Fibroblast of lung (primary cell): ENCODE data around the gene SEC14L6. TPM values are rescaled to one million over a fixed set of nuclear protein-coding genes. Genes with fewer than 3 reads are reported as not detected.
"Not testable (repeated sequence)": the region's sequence is repeated elsewhere in the genome, so short reads cannot be mapped to it uniquely, and the experiment has no call there.

Experiments
- DNase-seq, 2 donors: peaks; one replicate each; pipeline versions ENCODE4 v3.0.0 to v3.0.0-alpha.2; 2010; ENCODE audit warnings: low read depth in 2 of 2
- H2AFZ ChIP-seq: 2 replicates; pipeline ENCODE4 v1.5.1; 2012; ENCODE audit warnings: low read length, control low read depth, inconsistent platforms
- H3K27ac ChIP-seq: 2 replicates; pipeline ENCODE4 v1.5.1; 2011; ENCODE audit warnings: low read length, control low read depth; ENCODE audit not compliant: insufficient read depth
- H3K27me3 ChIP-seq: 2 replicates; pipeline ENCODE4 v1.5.1; 2011; ENCODE audit warnings: mild to moderate bottlenecking, low read length; ENCODE audit not compliant: control insufficient read depth, insufficient read depth
- H3K36me3 ChIP-seq: 2 replicates; pipeline ENCODE4 v1.5.1; 2011; ENCODE audit warnings: low read length; ENCODE audit not compliant: control insufficient read depth, insufficient read depth
- H3K4me1 ChIP-seq: 2 replicates; pipeline ENCODE4 v1.5.1; 2011; ENCODE audit warnings: low read length; ENCODE audit not compliant: control insufficient read depth, insufficient read depth; ENCODE audit errors: extremely low read depth
- H3K4me2 ChIP-seq: 2 replicates; pipeline ENCODE4 v1.5.1; 2011; ENCODE audit warnings: low read length, control low read depth; ENCODE audit not compliant: insufficient read depth; ENCODE audit errors: extremely low read depth
- H3K4me3 ChIP-seq, 4 experiments: fragments of 200-600 bp in 1 of 4; sonication (generic) in 1 of 4; replicated peaks in 1 of 4; 2 replicates each; pipeline ENCODE4 v1.5.1; 2011 to 2016; ENCODE audit warnings: low read length in 4 of 4, low read depth in 3 of 4, mild to moderate bottlenecking in 3 of 4, control low read depth in 2 of 4, inconsistent platforms in 1 of 4, mixed read lengths in 1 of 4; ENCODE audit not compliant: insufficient read depth in 1 of 4; ENCODE audit errors: control extremely low read depth in 1 of 4
- H3K79me2 ChIP-seq: 2 replicates; pipeline ENCODE4 v1.5.1; 2012; ENCODE audit warnings: mild to moderate bottlenecking, low read length, inconsistent platforms; ENCODE audit not compliant: control insufficient read depth, insufficient read depth
- H3K9ac ChIP-seq: 2 replicates; pipeline ENCODE4 v1.5.1; 2011; ENCODE audit warnings: mild to moderate bottlenecking, low read length, control low read depth; ENCODE audit not compliant: insufficient read depth
- H3K9me3 ChIP-seq: 2 replicates; pipeline ENCODE4 v1.5.1; 2012; ENCODE audit warnings: low read depth, low read length; ENCODE audit not compliant: control insufficient read depth, insufficient read depth
- H4K20me1 ChIP-seq: 2 replicates; pipeline ENCODE4 v1.5.1; 2011; ENCODE audit warnings: low read length; ENCODE audit not compliant: control insufficient read depth, insufficient read depth; ENCODE audit errors: extremely low read depth
- CTCF ChIP-seq, 2 donors: IDR thresholded peaks in 1 of 2; conservative IDR thresholded peaks in 1 of 2; 1 replicate in 1 of 2; 2 replicates in 1 of 2; pipeline ENCODE4 v1.5.1; 2011 to 2012; ENCODE audit warnings: low read length in 2 of 2, control low read depth in 1 of 2, inconsistent platforms in 1 of 2, low read depth in 1 of 2, mild to moderate bottlenecking in 1 of 2
- EZH2 ChIP-seq: IDR thresholded peaks from 2 replicates; pipeline ENCODE4 v1.5.1; 2012; ENCODE audit warnings: low read length, control low read depth, mild to moderate bottlenecking; ENCODE audit errors: missing control alignments
- polyA minus RNA-seq: library from RNA; depleted of rRNA, polyadenylated mRNA; stranded (reverse); fragments of >200 nt; gene quantifications from 2 replicates; pipeline ENCODE4 v1.2.3, GENCODE V29; 2011; ENCODE audit warnings: low replicate concordance
- polyA plus RNA-seq, 2 donors: library from polyadenylated mRNA; depleted of rRNA in 1 of 2; stranded (reverse) in 1 of 2; unstranded in 1 of 2; fragments of >200 nt; gene quantifications; 2 replicates each; pipeline ENCODE4 v1.2.1, GENCODE V29; 2011 to 2012; ENCODE audit warnings: missing spikeins in 1 of 2
- total RNA-seq: library from RNA; depleted of rRNA; stranded (reverse); fragments of >200 nt; gene quantifications from 2 replicates; pipeline ENCODE4 v1.2.1, GENCODE V29; 2014

Gene SEC14L6
- total RNA-seq (under 0.01 and 0.66 TPM in 2 replicates), polyA plus RNA-seq (0.12 and 0.21 TPM in 2 replicates), polyA minus RNA-seq (not detected in 2 replicates)
- polyA plus RNA-seq (2012), result 0.12 and 0.18 TPM in 2 replicates

- TF ChIP-seq CTCF (conservative IDR thresholded peaks at IDR 0.05 in 1 of 2, IDR thresholded peaks at IDR 0.05 in 1 of 2; ENCODE audit: low read depth in 1 of 2, low read length in 2 of 2), result no peak
- TF ChIP-seq EZH2, result no peak
- no peaks in the 10 kb centered on the region for H3K9me3 ChIP-seq
- H3K9ac ChIP-seq, result no peak within 1 kb of the TSS
- no peaks in the 10 kb centered on the region for H3K79me2 ChIP-seq
- H3K4me2 ChIP-seq, result no peak within 1 kb of the TSS
- DNase-seq, result no peak
- H3K27ac ChIP-seq, result no peak within 1 kb of the TSS
- H4K20me1 ChIP-seq, result no peaks in the 10 kb centered on the region
- no peak within 1 kb of the TSS for H2AFZ ChIP-seq
- H3K36me3 ChIP-seq, result no peaks in the 10 kb centered on the region
- H3K27me3 ChIP-seq, result peaks cover 17% of the 10 kb centered on the region
- no peak within 1 kb of the TSS for H3K4me3 ChIP-seq
- no peaks in the 10 kb centered on the region for H3K4me1 ChIP-seq
These were observed at the start of gene SEC14L6 for GRCh38 chr22:30546616-30547015. TSS of gene SEC14L6 (minus strand) at chr22:30546741. CDS start at chr22:30546682, 59 bp downstream.

GRCh38 chr22:30596199-30596598 is 49.7 kb upstream of the SEC14L6 start:
- Histone ChIP-seq H3K4me2 (no peak overlapping the region), H3K27me3 (peaks cover 5% of the 10 kb centered on the region), H3K36me3 (no peaks in the 10 kb centered on the region), H3K9me3 (no peaks in the 10 kb centered on the region), H3K27ac (no peak overlapping the region), H3K4me3 (no peak overlapping the region), H2AFZ (no peak overlapping the region), H4K20me1 (no peaks in the 10 kb centered on the region), H3K4me1 (no peaks in the 10 kb centered on the region), H3K9ac (no peak overlapping the region), H3K79me2 (peaks cover 4% of the 10 kb centered on the region)
- TF ChIP-seq CTCF (conservative IDR thresholded peaks at IDR 0.05 in 1 of 2, IDR thresholded peaks at IDR 0.05 in 1 of 2; ENCODE audit: low read depth in 1 of 2, low read length in 2 of 2) (no peak), EZH2 (no peak)
- no peak for DNase-seq

- H3K9me3 ChIP-seq, H2AFZ ChIP-seq, H4K20me1 ChIP-seq, H3K27ac ChIP-seq, H3K36me3 ChIP-seq, H3K4me1 ChIP-seq, H3K9ac ChIP-seq, H3K27me3 ChIP-seq, DNase-seq: not testable (repeated sequence)
- peak overlapping the region in 2 of 4 experiments; percentile 13 to 49 for H3K4me3 ChIP-seq
- peaks cover 25% of the 10 kb centered on the region for H3K79me2 ChIP-seq
- H3K4me2 ChIP-seq, result peak overlapping the region; percentile 6
These were observed 45.8 kb upstream of the SEC14L6 start for GRCh38 chr22:30592360-30592713.
